ENCODE measurements around the gene ASNSD1.
"Not testable (repeated sequence)": the region's sequence is repeated elsewhere in the genome, so short reads cannot be mapped to it uniquely, and the experiment has no call there.

The ASNSD1 gene

DNA sequence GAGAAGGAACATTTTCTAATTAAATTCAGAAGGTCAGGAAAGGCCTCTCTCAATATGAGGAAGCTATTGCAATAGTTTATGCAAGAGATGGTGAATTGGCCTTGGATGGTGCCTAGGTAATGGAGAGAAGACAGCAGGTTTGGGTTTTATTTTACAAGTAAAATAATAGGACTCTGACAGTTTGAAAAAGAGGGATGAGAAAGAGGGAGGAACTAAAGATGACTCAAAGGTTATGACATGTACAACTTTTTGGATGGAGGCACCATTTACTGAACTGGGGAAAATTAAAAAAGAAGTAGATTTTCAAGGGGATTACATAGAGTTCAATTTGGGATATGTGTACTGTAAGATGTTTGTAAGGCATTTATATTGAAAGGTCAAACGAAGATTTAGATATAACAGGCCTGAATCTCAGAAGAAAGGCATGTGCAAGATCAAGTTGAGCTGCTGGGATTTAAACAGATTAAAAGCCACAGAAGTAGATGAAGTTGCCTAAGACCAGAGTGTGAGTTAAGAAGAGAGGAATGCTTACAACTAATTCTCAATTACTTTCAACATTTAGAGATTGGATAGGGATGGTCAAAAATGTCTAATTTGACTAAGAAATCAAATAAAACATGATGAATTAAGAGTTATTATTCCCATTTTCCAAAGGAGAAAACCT is 12.3 kb upstream of the ASNSD1 start:
- no peak for DNase-seq (ENCODE audit: low read depth)

DNA sequence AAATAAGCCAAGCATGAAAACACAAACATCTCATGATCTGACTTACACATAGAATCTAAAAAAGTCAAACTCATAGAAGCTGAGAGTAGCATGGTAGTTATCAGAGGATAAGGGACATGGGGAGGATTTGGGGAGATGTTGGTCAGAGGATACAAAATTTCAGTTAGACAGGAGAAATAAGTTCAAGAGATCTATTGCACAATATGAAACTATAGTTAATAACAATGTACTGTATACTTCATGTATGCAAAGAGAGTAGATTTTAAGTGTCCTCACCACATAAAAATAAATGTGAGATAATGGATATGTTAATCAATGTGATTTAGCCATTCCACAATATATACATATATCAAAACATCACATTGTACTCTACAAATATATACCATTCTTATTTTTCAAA is 10.0 kb upstream of the ASNSD1 start:
- no peak for DNase-seq (ENCODE audit: low read depth)

DNA sequence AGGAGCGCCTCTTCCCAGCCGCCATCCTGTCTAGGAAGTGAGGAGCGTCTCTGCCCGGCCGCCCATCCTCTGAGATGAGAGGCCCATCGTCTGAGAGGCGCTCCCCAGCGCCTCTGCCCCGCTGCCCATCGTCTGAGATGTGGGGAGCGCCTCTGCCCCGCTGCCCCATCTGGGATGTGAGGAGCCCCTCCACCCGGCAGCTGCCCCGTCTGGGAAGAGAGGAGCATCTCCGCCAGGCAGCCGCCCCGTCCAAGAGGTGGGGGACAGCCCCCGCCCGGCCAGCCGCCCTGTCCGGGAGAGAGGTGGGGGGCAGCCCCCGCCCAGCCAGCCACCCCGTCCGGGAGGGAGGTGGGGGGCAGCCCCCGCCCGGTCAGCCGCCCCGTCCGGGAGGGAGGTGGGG is 7.8 kb upstream of the ASNSD1 start:
- DNase-seq (ENCODE audit: low read depth) = not testable (repeated sequence)

DNA sequence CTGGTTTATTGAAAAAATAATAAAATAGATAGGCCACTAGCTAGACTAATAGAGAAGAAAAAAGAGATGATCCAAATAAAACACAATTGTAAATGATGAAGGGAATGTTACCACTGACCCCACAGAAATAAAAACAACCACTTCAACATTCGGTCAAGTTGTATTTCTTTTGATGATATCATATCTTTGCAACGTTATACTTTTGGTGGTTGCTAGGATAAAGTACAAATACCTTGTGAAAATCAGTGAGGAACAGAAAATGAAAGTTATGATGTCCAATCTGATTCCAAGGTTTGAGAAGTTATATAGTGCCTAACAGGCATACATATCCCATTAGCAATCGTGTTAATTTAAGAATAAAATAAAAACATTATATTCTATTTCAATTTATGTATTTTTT is 6.6 kb upstream of the ASNSD1 start:
- DNase-seq (ENCODE audit: low read depth) = no peak

DNA sequence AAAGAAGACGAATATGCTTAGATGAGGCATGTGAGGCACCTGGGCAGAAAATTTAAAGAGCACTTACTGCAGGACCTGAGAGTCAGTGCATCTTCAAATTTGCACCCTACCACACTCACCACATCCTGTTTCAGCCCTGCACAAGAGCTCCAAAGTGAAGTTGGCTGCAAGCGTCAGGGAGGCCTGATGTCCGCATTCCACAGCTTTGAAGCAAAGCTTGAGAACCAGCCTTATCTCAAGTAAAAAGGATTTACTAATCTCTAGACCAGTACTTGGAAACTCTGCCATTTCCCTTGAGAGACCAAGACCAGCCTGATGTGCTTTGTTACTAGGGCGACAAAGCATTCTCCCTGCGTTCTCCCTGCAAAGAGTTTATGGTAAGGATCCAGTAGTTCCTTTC is 3.4 kb upstream of the ASNSD1 start:
- DNase-seq (ENCODE audit: low read depth) = no peak

DNA sequence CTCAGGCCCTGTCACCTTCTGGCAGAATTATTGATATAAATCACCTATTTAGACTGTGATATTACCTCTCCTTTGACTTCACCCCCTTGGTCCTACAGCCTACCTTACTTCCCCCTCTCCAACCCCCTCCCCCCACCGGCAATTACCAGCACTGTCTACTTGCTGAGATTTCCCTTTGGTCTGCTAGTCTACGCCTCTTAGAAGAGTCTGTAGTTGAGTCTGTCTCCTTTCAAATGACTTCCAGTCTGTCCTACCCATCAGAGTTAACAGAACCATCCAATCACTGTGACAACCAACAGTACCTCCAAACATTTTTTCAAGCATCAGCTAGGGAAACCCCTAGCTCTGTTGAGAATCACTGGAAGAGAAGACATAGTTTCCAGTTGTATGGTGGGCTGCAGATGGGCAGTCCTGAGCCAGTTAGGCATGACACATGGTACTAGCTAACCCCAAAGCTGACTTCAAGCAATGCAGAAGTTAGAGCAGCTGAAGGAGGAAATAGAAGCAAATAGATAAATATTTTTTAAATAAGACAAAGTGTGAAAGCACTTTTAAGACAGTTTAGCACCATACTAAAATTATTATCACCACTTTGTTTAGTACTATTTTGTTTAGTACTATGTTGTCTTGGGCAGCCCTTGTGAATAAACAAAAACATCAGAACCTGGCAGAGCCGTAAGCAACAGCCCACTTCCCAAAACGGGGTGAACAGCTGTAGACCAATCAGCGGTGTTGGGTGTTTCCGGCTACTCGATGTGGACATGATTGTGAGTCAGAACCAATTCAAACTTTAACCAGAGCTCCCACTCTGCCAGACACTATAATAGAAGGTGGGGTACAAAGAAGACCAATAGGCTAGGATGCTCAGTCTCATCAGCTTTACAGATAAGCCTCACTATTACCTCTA is 2.7 kb upstream of the ASNSD1 start:
- DNase-seq (ENCODE audit: low read depth) = no peak

DNA sequence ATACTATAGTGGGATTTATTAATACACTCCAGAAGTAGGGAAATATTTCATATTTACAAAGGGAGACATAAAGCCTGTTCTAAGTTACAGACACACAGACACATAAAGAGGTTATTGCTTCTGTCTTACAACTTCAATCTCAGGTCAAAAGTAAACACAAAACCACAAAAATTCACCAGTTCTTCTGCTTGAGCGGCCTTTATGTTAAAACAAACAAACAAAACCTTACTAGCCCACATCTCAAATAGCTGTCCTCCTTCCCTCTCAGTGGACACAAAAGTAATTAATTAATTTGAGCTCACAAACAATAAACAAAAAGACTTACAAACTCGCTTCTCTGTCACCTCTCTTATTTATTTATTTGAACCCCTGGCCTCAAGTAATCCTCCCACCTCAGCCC is 1.5 kb upstream of the ASNSD1 start:
- DNase-seq (ENCODE audit: low read depth) = no peak

DNA sequence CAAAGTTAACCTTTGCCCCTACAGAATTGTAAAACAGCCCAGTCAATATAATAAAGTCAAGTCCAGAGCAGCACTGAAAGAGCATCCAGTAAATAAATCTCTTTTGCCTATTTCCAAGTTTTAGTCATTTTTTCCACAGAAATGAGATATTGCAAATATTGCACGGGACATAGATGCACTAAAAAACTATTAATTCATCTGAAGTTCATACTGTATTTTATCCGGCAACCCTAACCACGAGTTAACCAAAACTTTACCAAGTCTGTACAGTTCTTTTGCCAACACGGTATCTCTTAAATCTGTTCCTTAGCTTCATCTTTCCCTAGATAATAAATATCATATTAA is 484 bp upstream of the ASNSD1 start:
- DNase-seq (ENCODE audit: low read depth) = no peak

DNA sequence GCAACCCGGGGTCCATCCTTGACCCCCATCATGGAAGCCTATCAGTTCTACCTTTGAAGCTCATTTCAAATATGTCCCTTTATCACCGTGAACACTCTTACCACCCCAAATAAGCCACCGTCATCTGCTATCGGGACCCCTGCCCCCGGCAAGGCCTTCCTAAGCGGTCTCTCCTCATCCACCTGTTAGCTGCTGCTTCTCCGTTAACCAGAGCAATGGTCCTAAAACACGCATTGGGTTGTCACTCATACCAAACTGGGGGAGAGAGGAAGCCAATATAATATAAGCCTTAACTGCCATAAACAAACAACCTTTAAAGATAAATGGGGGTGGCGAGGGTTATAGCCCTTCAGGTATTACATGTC is 680 bp downstream of the ASNSD1 start:
- no peak for DNase-seq (ENCODE audit: low read depth)

DNA sequence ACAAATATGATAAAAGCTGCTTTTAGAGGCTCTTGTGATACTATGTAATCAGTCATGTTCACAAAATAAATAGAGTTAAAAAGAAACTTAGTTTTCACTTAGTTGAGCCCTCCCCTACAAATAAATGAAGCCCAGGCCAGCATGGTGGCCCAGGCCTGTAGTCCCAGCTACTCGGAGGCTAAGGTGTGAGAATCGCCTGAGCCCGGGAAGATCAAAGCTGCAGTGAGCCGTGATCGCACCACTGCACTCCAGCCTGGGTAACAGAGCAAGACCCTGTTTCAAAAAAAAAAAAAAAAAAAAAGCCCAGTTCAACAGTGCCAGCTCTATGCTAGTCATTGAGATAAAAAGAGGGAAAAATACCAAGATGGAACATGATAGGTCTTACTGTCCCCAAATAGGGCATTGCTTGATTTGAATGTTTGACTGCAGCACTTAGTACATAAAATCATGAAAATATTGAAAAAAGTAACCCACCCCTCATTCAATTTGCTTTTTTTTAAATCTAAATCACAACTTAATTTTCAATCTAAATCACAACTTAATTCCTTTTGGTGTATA is 1.5 kb downstream of the ASNSD1 start:
- no peak for DNase-seq (ENCODE audit: low read depth)

DNA sequence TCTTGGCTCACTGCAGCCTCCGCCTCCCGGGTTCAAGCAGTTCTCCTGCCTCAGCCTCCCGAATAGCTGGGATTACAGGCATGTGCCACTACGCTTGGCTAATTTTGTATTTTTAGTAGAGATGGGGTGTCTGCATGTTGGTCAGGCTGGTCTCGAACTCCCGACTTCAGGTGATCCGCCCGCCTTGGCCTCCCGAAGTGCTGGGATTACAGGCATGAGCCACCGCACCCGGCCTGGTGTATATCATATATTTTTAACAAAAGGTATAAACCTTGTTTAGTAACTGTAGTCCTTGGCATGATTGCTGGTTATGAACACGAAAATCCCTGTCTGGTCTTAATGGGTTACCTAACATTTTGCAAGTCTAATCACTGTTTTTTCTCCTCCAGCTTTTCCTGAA is 2.1 kb downstream of the ASNSD1 start:
- not testable (repeated sequence) for DNase-seq (ENCODE audit: low read depth)

DNA sequence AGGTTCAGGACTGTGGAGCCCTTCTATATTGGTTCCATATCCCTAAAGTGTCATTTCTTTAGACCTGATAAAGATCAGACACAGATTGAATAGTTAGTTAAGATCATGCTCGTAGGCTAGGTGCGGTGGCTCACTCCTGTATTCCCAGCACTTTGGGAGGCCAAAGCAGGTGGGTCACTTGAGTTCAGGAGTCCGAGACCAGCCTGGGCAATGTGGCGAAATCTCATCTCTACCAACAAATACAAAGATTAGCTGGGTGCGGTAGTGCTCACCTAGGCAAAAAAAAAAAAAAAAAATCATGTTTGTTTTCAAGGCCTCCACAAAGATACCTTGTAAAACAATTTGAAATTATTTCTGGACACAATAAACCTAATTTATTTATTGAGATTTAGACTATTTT is 8.7 kb downstream of the ASNSD1 start:
- DNase-seq (ENCODE audit: low read depth) = no peak

DNA sequence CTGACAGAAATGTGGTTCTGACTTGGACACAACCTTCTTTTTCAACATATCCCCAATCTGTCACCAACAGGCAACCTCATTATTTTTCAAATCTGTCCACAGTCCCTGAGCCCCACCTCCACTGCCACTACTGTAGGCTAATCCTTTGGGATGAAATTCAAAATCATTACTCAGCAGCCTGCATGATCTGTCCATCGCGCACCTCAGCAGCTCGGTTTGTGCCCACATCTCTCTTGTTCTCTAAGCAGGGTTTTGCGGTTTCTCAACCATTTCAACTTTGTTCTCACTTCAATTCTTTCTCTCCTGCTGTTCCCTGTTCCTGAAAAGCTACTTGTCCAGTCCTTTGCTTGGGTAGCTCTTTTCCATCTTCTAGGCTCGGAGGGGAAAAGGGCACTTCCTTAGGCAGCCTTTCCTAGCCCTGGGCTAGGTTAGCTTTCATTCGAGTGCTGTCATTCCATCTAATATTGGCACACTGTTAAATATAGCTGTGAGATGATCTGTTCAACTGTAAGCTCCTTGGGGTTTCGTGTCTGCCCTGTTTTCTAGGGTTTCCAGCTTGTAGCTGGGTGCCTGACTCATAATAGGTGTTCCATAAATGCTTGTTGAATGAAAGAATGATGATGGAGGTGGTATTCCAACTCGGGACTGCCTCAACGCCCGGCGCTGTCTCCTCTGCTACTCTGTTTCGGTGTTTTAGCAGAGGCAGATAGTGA is 12.6 kb downstream of the ASNSD1 start:
- no peak for DNase-seq (ENCODE audit: low read depth)

DNA sequence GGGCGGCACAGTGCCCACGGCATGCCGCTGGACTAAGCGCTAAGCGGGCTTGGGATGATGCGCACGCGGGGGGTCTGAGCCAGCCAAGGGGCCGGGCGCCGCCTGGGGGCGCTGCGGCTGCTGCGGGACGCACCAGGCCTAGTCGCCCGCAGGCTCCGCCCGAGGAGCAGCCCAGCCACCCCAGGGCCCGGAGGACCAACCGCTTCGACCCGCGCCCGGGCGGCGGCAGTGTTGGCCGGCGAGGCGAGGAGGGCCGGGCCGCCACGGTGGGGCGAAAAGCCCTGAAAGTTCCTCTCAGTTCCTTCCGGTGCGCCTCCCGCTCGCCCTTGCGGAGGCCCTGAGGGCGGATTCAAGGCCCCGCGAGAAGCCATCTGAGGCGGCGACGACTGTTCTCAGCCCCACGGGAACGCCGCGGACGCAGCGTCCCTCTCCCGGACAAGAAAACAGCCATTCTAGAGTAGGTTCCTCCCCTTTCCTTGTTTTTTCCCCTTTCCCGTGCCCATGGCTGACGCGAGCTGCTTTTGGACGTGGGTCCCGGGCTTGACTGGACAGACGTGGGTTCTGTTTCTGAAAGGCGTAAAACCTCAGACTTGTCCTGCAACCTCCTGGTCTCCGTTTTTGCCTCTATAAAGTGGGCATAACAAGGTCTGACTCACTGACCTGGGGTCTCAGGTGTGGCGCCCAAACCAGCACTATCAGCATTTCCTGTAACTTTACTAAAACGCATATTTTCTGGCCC is 13.3 kb downstream of the ASNSD1 start, which contains the start of gene ANKAR:
ANKAR (plus strand) TSS at position 297 of the 739 bp plus-strand sequence. CDS start 1,821 bp downstream, outside the sequence.
- peak; percentile 81 for DNase-seq (ENCODE audit: low read depth)

DNA sequence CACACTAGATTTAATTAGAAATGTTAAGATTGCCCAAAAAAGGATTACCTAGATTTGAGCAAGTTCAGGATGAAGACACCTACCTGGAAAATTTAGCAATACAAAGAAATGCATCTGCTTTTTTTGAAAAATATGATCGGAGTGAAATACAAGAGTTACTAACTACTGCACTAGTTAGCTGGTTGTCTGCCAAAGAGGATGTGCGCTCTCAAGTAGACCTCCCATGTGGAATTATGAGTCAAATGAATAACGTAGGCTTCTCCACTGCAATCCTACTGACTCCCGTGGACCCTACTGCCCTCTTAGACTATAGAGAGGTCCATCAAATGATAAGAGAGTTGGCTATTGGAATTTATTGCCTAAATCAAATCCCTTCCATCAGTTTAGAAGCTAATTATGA is 15.2 kb downstream of the ASNSD1 start:
- DNase-seq (ENCODE audit: low read depth) = no peak

DNA sequence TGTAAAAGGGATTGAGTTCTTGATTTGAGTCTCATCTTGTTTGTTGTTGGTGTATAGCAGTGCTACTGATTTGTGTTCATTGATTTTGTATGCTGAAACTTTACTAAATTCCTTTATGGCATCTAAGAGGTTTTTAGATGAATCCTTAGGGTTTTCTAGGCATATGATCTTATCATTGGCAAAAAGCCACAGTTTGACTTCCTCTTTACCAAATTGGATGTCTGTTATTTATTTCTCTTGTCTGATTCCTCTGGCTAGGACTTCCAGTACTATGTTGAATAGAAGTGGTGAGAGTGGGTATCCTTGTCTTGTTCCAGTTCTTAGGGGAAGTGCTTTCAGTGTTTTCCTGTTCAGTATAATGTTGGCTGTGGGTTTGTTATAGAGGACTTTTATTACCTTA is 18.0 kb downstream of the ASNSD1 start:
- no peak for DNase-seq (ENCODE audit: low read depth)

DNA sequence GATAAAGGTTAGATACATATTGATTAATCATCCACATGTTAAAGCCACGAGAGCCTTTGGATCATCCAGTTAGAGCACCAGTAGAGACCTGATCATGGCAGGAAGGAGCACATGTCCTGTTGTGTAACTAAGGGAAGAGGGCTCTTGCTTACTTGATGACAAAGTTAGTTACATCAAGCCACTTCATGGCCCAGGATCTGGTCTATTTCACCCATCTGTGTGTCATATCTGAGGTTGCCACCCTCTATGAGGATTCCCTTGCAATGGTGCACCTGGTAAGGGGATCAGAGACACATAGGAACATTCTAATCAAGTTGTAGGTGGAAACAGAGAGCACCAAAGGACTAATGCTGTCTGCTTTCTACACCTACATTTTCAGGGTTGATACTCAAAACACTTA is 19.9 kb downstream of the ASNSD1 start:
- no peak for DNase-seq (ENCODE audit: low read depth)

DNA sequence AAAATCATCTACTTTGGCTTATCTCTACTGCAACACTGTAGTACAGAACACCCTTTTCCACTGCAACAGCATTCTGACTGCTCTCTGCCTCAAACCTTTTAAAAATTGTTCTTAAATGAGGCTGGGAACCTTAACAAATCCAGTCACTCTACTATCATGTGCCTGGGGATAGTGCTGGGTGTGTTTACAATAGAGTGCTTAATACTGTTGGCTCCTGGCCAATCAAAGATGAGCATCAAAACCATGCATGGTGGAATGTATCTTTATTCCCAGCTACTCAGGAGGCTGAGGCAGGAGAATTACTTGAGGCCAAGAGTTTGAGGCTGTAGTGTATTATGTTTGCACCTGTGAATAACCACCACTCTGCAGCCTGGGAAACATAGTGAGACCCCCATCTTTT is 20.6 kb downstream of the ASNSD1 start:
- DNase-seq (ENCODE audit: low read depth) = no peak

DNA sequence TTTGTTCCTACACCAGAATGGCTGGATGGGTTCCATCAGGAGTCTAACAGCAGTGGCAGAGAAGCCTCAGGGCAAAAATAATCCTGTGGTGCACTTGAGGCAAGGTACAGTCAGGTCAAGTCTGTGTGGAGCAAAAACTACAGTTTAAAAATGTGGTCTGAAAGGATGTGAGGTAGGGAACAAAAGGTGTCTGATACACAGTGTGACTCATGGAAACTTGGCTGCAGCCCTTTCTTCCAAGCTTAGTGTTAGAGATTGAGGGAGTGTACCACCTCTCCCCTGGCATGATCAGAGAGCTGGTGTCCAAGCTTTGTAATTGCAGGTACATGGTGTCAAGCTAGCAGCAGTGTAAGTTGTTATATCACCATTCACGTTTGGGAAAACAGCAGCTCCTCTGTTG is 22.1 kb downstream of the ASNSD1 start:
- DNase-seq (ENCODE audit: low read depth) = no peak

DNA sequence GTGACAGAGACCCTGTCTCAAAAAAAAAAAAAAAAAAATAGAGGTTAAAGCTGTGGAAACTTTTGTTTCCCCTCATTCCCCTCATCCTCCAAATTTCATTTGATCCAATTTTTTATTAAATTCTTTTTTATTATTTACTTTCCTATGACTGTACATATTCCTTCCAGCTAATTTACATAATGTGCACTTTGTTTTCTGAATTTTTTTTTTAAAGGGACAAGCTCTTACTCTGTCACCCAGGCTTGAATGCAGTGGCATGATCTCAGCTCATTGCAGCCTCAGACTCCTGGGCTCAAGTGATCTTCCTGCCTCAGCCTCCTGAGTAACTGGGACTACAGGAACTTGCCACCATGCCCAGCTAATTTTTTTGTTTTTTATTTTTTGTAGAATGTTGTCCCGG is 23.6 kb downstream of the ASNSD1 start:
- DNase-seq (ENCODE audit: low read depth) = no peak

DNA sequence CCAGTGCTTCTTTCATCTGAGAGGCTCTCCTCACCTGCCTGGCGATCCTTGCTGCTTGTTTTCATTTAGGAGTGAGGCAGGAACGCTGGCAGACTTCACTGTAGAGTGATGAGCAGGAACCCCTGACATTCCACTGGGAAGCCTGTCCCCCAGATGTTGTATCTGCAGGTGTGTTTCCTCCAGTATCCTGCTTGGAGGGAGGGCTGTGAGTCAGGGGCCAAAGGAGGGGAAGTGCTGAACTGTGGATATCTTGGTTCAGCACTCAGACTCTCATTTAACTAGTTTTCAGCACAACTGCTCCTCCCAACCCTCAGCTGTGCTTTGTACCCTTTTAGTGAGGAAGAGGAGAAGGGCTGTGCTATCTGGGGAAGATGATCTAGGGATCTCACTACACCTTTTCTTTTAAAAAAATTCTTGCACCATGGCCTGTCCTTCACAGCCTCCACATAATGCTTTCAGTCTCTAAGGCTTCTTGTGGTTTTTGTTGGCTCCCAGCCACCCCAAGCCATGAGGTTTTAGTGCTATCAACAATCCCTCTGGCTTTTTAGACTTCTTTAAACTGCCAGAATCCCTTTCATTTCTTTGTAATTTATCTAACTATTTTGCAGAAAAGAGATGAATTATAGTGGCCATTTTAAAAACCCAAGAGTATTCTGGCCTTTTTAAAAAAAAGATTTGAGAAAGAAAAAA is 24.4 kb downstream of the ASNSD1 start:
- no peak for DNase-seq (ENCODE audit: low read depth)

Data from activated T-cell treated with anti-CD3 and anti-CD28 coated beads for 48 hours (primary cell).